ENCODE data around the gene CACNB3.
"Not testable (repeated sequence)": the region's sequence is repeated elsewhere in the genome, so short reads cannot be mapped to it uniquely, and the experiment has no call there.

Gene CACNB3

DNA sequence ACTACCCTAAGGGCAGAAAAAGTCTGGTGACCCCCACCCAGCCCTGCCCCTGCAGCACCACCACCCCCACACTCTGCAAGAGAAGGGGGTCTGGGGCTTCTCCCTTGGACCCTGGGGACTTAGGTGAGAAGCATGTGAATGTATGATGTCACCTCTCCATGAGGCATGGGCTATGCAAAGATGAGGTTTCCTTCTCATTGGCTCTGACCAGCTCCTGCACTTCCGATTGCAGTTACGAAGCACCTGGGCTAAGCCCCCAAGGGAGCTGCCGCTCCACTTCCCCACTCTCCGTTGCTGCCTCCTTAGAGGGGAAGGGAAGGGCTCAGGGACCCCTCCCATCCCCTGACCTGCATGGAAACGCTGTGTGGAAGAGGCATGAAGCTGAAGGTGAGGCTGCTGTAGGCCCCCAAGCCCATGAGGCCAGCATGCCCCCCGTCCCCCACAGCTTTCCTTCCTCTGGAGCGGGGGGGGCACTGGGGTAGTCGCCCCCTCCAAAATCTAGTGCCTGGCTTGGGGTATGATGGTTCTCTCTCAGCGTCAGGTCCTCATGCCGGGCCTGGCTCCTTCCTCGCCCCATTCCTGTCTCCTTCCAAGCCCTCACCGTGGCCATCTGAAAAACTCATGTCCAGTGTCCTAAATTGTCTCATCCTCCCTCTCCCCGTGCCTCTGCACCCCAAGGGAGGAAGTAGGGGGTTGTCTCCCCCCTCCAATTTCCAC, 39.1 kb downstream of the CACNB3 start:
- DNase-seq: no peak

DNA sequence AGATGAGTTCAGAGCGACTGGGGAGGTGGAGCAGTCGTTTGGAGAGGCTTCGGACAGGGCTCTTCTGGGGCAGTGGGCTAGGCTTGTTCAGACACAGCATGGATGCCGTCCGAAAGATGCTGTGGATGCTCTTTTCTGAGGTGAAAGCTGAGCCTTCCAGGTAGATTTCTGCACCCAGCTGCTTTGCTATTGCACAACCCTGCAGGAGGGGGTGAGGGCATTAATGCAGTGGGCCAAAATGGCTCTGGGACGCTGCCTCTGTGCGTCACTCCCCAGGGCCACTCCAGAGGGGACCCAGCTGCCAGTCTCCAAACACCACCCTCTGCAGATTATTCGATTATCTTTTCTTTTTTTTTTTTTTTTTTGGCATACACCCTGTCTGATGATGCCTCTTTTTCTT, 39.7 kb downstream of the CACNB3 start:
- no peak for DNase-seq

- no peak for DNase-seq
These were observed 41.3 kb downstream of the CACNB3 start for GRCh38 chr12:48859607-48860006.

DNA sequence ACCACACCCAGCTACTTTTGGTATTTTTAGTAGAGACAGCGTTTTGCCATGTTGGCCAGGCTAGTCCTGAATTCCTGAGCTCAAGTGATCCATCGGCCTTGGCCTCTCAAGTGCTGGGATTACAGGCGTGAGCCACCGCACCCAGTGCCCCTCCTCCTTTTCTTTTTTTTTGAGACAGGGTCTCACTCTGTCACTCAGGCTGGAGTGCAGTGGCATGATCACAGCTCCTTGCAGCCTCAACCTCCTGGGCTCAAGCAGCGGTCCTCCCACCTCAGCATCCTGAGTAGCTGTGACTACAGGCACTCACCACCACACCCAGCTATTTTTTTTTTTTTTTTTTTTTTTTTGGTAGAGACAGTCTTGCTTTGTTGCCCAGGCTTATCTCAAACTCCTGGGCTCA, 41.9 kb downstream of the CACNB3 start:
- not testable (repeated sequence) for DNase-seq

- DNase-seq: no peak
These were observed 42.8 kb downstream of the CACNB3 start for GRCh38 chr12:48861111-48861510.

- DNase-seq: no peak
These were observed 44.5 kb downstream of the CACNB3 start for GRCh38 chr12:48862760-48863159.

- DNase-seq: no peak
These were observed 45.0 kb downstream of the CACNB3 start for GRCh38 chr12:48863291-48863690.

GRCh38 chr12:48865281-48866051, 47.2 kb downstream of the CACNB3 start, which contains the start of gene RND1:
Gene RND1 (minus strand): TSS chr12:48865870. CDS start chr12:48865767, 103 bp downstream.
- peak; percentile 74 for DNase-seq

- no peak for DNase-seq
These were observed 47.9 kb downstream of the CACNB3 start for GRCh38 chr12:48866052-48866711.

DNA sequence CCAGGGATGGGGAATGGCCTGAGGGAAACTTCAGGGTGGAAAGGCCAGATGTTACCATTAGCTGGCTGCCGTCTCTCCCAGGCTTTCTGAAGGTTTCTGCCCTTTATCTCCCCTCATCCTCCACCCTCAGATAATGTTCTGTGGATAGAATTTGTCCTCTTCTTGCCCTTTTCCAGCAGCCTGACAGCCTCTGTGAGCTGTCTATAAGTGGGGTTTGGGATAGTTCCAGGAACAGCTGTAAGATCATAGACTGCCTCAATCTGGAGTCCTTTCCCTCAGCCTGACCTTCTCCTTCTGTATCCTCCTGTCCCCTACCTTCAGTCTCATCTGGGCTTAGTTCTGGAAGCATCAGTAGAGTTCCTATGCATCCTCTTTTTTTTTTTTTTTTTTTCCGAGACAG, 50.2 kb downstream of the CACNB3 start:
- no peak for DNase-seq

- no peak for DNase-seq
These were observed 50.9 kb downstream of the CACNB3 start for GRCh38 chr12:48869191-48869590.

GRCh38 chr12:48873096-48873495, 54.8 kb downstream of the CACNB3 start:
- DNase-seq: no peak

- not testable (repeated sequence) for DNase-seq
These were observed 55.2 kb downstream of the CACNB3 start for GRCh38 chr12:48873534-48873933.

DNA sequence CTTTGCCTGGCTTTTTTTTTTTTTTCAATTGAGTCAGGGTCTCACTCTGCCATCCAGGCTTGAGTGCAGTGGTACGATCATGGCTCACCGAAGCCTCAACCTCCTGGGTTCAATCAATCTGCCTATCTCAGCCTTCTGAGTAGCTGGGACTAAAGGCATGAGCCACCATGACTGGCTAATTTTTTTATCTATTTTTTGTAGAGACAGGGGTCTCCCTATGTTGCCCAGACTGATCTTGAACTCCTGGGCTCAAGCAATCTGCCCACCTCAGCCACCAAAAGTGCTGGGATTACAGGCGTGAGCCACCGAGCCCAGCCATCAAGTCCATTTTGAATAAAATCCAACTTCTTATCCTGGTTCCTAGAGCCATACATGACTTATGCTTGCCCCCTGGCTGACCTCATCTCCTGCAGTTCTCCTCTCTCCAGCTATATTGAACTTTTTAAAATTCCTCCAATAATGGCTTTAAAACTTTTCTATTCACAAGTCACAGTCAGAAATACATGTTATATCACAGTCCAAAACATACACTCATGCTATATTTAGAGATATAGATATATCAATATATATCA, 57.7 kb downstream of the CACNB3 start:
- no peak for DNase-seq
